ENCODE results near the gene RIN3. TPM values are rescaled to one million over a fixed set of nuclear protein-coding genes. Genes with fewer than 3 reads are reported as not detected.

RIN3 gene
- total RNA-seq, 1 experiment from 2014 or later = 14.8 TPM

- ChIA-PET POLR2A (ENCODE audit: unreplicated experiment) (no interaction called here), CTCF (no interaction called here)
- H3K9me3 ChIP-seq (ENCODE audit: insufficient read depth, low read depth) = no peaks in the 10 kb centered on the region; the same call in 1 of the 2 replicates
- H3K4me2 ChIP-seq = no peak overlapping the region
- no peaks in the 10 kb centered on the region for H3K79me2 ChIP-seq (ENCODE audit: low read depth)
- H3K9me2 ChIP-seq (ENCODE audit: insufficient read depth) = no peaks in the 10 kb centered on the region
- no peaks in the 10 kb centered on the region for H3K36me3 ChIP-seq (ENCODE audit: low read depth)
- H3K27me3 ChIP-seq (ENCODE audit: insufficient read depth, low read depth) = no peaks in the 10 kb centered on the region
- BruUV-seq (replicated peaks) = no TSS peak
- H2AFZ ChIP-seq = no peak overlapping the region
- no peak for DNase-seq
- no peaks in the 10 kb centered on the region for H3F3A ChIP-seq (ENCODE audit: insufficient read depth, low read depth)
- no peaks in the 10 kb centered on the region; the same call in 1 of the 2 replicates for H3K4me1 ChIP-seq (replicated peaks; ENCODE audit: insufficient read depth)
- H3K27ac ChIP-seq = no peak overlapping the region
- no peak overlapping the region for H3K4me3 ChIP-seq
- intact Hi-C loops (cut with micrococcal nuclease; ENCODE audit: unreplicated experiment) = no loop called here
- no peak for TF ChIP-seq CTCF (conservative IDR thresholded peaks at IDR 0.05)
- no peak for TF ChIP-seq EZH2 (IDR thresholded peaks at IDR 0.05; ENCODE audit: low read depth)
- no peaks in the 10 kb centered on the region for H4K20me1 ChIP-seq (ENCODE audit: insufficient read depth)
Observed at GRCh38 chr14:92633274-92633616, 119.7 kb downstream of the RIN3 start.

DNA sequence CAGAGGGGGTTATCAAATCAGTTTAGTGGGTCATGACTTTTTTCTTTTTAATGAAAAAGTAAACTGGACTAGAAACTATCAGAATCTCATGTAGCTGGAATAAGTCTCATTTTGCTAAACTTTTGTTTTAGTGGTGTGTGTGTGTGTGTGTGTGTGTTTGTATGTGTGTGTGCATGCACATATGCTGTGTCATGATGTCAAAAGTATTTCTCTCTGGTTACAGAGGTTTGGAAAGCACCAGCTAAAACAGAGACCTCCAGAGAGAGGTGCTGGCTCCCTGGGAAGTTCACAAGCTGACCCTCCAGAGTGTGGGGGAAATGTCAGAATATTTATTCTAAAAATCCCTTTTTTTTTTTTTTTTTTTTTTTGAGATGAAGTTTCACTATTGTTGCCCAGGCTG lies 120.1 kb downstream of the RIN3 start:
- no peaks in the 10 kb centered on the region for H3F3A ChIP-seq (ENCODE audit: insufficient read depth, low read depth)
- H3K9me3 ChIP-seq (ENCODE audit: insufficient read depth, low read depth) = no peaks in the 10 kb centered on the region
- no peaks in the 10 kb centered on the region for H3K9me2 ChIP-seq (ENCODE audit: insufficient read depth)
- no peak overlapping the region for H3K27ac ChIP-seq
- H3K4me2 ChIP-seq = no peak overlapping the region
- CTCF ChIA-PET = no interaction called here
- BruUV-seq (replicated peaks) = no TSS peak
- no peaks in the 10 kb centered on the region for H4K20me1 ChIP-seq (ENCODE audit: insufficient read depth)
- no peaks in the 10 kb centered on the region for H3K36me3 ChIP-seq (ENCODE audit: low read depth)
- POLR2A ChIA-PET (ENCODE audit: unreplicated experiment) = no interaction called here
- TF ChIP-seq CTCF (conservative IDR thresholded peaks at IDR 0.05) (no peak), EZH2 (IDR thresholded peaks at IDR 0.05; ENCODE audit: low read depth) (no peak)
- no peak overlapping the region for H3K4me3 ChIP-seq
- no peak for DNase-seq
- intact Hi-C loops (cut with micrococcal nuclease; ENCODE audit: unreplicated experiment) = no loop called here
- no peaks in the 10 kb centered on the region for H3K79me2 ChIP-seq (ENCODE audit: low read depth)
- no peak overlapping the region for H2AFZ ChIP-seq
- no peaks in the 10 kb centered on the region for H3K27me3 ChIP-seq (ENCODE audit: insufficient read depth, low read depth)
- H3K4me1 ChIP-seq (replicated peaks; ENCODE audit: insufficient read depth) = no peaks in the 10 kb centered on the region; the same call in 1 of the 2 replicates

DNA sequence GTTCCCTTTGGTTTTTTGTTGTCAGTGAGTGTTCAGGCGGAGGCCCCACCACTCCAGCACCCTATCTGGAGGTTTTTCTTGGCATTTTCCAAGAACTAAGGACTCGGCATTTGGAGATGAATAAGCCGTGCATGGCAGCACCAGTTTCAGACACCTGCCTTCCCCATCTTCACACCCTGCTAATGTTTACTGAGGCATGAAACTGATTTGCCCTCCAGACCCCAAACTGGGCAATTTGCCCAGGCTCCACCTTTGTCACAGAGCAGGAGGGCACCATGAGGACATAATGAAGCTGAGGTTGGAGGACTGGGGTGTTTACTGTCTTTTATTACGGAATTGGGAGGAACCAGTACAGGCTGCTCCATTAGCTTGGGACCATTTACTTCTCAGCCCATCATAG lies 121.5 kb downstream of the RIN3 start:
- no peaks in the 10 kb centered on the region; the same call in 1 of the 2 replicates for H3K4me1 ChIP-seq (replicated peaks; ENCODE audit: insufficient read depth)
- intact Hi-C loops (cut with micrococcal nuclease; ENCODE audit: unreplicated experiment) = no loop called here

More for the DNA sequence above, 121.5 kb downstream of the RIN3 start:
- Histone ChIP-seq H3F3A (ENCODE audit: insufficient read depth, low read depth) (no peaks in the 10 kb centered on the region), H2AFZ (no peak overlapping the region), H3K4me2 (no peak overlapping the region), H3K9me3 (ENCODE audit: insufficient read depth, low read depth) (no peaks in the 10 kb centered on the region), H4K20me1 (ENCODE audit: insufficient read depth) (no peaks in the 10 kb centered on the region), H3K27me3 (ENCODE audit: insufficient read depth, low read depth) (no peaks in the 10 kb centered on the region), H3K27ac (no peak overlapping the region), H3K79me2 (ENCODE audit: low read depth) (no peaks in the 10 kb centered on the region), H3K36me3 (ENCODE audit: low read depth) (no peaks in the 10 kb centered on the region), H3K9me2 (ENCODE audit: insufficient read depth) (no peaks in the 10 kb centered on the region), H3K4me3 (no peak overlapping the region)
- POLR2A ChIA-PET (ENCODE audit: unreplicated experiment) = no interaction called here
- DNase-seq = no peak
- no peak for TF ChIP-seq CTCF (conservative IDR thresholded peaks at IDR 0.05)
- no peak for TF ChIP-seq EZH2 (IDR thresholded peaks at IDR 0.05; ENCODE audit: low read depth)
- CTCF ChIA-PET = no interaction called here
- BruUV-seq (replicated peaks) = no TSS peak
